HG03066 (cell line): Measurements from ENCODE around the gene TRIM44.
"Not testable (repeated sequence)": the region's sequence is repeated elsewhere in the genome, so short reads cannot be mapped to it uniquely, and the experiment has no call there.

Experiments
- ATAC-seq: cut with Tn5 transposase; IDR thresholded peaks from one replicate; pipeline ENCODE4 v1.9.1; 2021; ENCODE audit warnings: low read depth; ENCODE audit not compliant: unreplicated experiment

Gene TRIM44

DNA sequence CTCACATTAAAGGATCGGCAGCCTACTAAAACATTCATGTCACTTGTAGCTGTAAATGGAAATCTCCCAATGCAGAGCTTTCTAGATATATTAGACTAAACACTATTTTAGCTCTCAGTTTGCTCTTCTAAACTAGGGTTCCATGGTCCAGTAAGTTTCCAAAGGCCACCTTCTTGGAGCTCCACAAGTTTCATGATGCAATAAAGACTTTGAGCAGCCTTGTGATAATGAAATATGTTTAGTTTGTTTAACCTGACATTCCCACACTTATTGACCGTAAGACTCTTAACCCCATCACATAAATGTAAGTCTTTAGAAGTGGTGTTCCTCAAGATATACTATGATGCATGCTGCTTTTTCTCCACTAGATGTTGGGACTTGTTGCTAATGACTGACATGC lies 87.7 kb downstream of the TRIM44 start:
- no peak for ATAC-seq

DNA sequence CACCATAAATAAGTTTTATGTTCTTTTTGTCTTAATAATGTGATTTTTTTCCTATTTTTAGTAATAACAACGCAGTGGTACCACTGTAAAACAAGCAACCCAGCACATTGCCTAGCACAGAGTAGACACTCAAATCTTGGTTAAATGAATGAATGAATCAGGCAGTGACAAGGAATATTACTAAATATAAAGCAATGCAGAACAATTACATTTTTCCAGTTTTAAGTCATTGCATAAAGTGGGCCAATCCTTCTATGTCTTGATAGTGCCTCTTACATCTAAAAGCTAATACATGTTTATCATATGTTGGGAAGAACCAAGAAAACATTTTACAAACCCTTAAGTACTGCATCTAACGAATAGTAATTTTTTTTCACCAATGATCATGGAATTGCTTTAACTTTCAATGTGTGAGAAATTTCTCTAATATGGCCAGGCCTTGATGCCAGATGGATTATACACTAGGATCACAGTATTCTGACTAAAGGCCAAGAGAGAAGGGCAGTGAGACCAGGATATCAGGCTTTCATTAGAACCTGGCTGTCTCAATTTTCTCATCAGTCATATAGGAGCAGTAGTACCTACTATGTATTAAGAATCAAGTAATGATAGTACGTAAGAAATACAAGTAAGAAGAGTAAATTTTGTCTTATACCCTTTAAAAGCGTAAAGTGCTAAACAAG lies 88.5 kb downstream of the TRIM44 start:
- ATAC-seq, result no peak

DNA sequence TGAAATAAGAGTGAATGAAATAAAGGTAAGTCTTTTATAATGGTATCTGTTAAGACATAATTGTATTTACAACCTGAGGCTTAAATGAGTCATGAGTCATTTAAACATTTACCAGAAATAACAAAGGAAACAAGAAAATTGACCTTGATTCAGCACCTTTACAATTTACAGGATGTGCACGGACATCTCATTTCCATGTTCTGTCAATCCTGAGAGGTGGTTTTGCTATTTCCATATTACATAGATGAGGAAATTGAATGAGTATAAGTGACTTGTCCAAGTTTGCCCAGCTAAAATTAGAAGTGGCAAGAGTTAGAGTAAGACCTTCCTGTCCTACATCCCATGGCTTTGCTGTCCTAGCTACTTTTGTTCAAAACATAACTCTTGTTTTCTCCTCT lies 89.1 kb downstream of the TRIM44 start:
- no peak for ATAC-seq

DNA sequence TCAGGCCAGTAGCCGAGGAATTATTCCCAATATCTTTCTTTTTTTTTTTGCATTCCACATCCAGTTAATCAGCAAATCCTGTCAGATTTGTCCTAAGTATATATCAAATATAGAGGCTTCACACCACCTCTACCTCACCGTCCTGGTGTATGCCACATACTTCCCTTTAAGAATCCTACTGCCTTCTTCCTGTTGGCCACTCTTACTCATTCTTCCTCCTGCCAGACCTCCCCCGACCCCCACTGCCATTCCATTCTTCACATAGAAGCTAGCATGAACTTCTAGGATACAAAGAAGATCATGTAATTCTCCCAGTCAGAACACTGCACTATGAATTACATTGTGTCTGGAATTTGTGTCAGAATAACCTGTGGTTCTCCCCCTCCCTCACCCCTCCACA lies 89.5 kb downstream of the TRIM44 start:
- ATAC-seq, result no peak

DNA sequence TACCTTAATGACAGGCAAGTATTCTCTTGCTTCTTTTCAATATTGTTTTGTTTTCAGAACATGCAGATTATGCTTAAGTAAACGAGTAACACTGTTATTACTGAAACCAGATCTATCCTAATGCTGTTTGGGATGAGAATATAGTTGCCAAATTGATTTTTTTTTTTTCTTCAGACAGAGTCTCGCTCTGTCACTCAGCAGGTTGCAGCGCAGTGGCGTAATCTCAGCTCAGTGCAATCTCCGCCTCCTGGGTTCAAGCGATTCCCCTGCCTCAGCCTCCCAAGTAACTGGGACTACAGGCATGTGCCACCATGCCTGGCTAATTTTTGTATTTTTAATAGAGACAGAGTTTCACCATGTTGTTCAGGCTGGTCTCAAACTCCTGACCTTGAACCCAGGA lies 91.0 kb downstream of the TRIM44 start:
- ATAC-seq, result not testable (repeated sequence)

DNA sequence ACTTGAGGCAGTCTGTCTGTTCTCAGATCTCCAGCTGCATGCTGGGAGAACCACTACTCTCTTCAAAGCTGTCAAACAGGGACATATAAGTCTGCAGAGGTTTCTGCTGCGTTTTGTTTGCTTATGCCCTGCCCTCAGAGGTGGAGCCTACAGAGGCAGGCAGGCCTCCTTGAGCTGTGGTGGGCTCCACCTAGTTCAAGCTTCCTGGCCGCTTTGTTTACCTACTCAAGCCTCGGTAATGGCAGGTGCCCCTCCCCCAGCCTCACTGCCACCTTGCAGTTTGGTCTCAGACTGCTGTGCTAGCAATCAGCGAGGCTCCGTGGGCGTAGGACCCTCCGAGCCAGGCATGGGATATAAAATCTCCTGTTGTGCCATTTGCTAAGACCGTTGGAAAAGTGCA lies 97.4 kb downstream of the TRIM44 start:
- not testable (repeated sequence) for ATAC-seq

DNA sequence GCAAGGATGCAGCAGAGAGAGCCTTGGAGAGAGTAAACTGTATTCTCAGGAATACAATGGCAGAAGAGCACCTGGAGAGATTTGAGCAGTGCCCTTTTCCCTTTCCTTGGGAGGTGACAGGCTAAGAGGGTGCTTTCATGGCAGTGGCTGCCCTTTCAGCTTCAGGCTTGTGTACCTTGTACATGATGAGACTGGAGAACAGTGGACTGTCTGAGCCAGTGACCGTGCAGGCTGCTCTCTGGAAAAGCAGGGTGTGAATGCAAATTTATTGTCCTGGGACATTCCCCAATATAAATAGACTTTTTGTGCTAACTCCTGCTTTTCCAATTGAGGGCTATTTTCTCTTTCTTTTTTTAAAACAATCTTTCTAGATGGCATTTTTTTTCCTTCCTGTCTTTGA lies 99.3 kb downstream of the TRIM44 start:
- no peak for ATAC-seq

DNA sequence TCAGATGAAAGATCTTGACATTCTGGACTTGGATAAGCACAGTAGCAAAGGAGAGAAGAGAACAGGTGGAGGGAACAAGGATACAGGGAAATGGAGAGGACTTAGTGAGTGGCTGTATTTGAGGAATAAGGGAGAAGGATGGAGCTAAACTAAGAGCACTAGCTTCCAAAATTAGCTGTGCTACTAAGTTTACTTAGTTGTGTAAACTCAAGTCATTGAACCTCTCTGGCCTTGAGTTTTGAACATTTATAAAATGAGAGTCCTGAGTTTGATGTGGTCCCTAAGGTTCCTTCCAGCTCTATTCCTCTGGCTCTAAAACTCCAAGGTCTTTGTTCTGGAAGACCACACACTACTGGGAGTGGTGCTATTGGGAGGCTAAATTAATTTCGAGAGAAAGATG lies 100.7 kb downstream of the TRIM44 start:
- no peak for ATAC-seq

DNA sequence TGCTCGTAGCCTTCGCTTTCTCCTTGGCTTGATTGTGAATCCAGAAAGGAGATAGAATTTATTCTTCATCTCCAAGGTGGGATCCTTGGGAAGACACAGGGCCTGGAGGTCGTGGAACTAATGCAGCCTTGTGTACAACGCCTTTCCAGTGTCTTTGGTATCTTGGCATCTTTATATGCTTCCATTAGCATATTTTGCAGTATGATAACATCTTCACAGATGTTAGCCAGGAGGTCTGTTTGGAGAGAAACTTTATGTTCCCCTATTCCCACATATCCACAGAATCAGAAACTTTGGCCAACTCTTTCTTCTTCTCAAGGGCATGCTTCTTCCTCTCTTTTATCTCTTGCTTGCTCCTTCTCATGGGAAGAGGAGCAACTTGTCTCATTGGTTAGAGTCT lies 101.2 kb downstream of the TRIM44 start:
- ATAC-seq, result no peak

DNA sequence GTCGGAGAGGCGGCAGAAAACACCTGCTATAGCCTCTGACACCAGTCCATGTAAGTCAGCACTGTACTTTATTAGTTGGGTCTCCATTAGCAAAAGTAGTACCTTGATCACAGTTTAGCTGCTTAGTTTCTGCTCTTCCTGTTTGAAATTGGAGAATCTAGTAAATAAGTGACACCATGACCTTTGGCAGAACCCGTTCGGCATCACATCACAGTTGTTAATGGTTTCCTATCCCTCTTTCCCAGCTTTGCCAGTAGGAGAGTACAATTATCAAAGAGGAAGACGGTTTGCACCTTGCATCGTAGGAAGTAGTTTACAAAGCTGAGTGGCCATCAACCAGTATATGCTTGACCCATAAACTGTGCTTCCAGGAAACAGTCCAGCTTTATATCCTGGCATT lies 101.8 kb downstream of the TRIM44 start:
- no peak for ATAC-seq

DNA sequence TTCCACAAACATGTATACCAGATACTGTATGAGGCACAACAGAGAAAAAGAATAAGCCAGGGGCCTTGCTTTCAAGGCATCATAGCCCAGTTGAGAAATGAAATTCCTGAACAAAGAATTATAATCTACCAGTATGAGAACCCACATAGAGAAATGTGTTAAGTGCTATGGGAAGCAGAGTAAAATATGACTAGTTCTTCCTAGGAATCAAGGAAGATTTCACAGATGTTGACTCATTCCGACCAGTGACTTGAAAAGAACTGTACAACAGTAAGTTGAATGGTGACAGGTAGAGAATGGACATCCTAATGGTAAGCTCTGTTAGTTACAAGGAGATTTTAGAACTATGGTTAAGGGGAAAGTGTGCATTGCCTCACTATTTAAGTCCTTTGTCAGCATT lies 102.6 kb downstream of the TRIM44 start:
- ATAC-seq, result no peak

DNA sequence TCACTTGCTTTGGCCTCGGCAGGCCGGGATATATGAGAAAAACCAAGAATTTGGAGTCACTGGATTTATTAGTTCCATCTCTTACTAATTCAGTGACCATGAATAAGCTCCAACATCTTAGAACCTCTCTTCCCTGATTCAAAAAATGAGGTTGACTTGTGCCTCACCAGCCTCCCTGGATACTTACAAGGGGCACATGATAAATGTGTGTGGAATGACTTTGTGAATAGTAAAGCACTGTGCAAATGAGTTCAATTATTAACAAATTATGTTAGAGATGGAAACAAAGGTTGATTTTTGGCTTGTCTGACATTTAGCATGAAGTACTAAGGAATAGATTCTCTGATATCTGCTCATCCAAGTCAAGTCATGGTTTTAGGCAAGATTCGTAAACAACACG lies 104.1 kb downstream of the TRIM44 start:
- no peak for ATAC-seq

DNA sequence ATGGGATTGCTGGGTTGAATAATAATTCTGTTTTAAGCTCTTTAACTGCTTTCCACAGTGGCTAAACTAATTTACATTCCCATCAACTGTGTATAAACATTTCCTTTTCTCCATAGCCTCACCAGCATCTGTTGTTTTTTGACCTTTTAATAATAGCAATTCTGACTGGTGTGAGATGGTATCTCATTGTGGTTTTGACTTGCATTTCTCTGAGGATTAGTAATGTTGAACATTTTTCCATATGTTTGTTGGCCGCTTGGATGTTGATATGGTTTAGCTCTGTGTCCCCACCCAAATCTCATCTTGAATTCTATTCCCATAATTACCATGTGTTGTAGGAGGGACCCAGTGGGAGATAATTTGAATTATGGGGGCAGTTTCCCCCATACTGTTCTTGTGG lies 107.8 kb downstream of the TRIM44 start:
- ATAC-seq, result not testable (repeated sequence)

DNA sequence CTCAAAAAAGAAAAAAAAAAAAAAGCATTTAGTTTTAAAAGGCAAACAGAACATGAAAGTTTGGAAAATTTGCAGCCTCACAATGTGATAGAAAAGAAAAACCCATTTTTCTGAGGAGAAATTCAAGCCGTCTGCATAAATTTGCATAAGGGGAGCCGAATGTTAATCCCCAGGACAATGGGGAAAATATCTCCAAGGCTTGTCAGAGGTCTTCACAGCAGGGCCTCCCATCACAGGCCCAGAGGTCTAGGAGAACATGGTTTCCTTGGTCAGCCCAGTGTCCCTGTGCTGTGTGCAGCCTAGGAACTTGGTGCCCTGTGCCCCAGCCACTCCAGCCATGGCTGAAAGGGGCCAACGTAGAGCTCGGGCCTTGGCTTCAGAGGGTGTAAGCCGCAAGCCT lies 109.1 kb downstream of the TRIM44 start:
- no peak for ATAC-seq

DNA sequence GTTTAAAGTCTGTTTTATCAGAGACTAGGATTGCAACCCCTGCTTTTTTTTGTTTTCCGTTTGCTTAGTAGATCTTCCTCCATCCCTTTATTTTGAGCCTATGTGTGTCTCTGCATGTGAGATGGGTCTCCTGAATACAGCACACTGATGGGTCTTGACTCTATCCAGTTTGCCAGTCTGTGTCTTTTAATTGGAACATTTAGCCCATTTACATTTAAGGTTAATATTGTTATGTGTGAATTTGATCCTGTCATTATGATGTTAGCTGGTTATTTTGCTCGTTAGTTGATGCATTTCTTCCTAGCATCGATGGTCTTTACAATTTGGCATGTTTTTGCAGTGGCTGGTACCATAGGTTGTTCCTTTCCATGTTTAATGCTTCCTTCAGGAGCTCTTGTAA lies 114.7 kb downstream of the TRIM44 start:
- not testable (repeated sequence) for ATAC-seq

DNA sequence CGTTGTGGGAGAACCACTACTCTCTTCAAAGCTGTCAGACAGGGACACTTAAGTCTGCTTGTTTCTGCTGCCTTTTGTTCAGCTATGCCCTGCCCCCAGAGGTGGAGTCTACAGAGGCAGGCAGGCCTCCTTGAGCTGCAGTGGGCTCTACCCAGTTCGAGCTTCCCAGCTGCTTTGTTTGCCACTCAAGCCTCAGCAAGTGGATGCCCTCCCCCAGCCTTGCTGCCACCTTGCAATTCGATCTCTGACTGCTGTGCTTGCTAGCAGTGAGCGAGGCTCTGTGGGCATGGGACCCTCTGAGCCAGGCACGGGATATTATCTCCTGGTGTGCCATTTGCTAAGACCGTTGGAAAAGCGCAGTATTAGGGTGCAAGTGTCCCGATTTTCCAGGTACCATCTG lies 116.4 kb downstream of the TRIM44 start:
- ATAC-seq, result not testable (repeated sequence)

DNA sequence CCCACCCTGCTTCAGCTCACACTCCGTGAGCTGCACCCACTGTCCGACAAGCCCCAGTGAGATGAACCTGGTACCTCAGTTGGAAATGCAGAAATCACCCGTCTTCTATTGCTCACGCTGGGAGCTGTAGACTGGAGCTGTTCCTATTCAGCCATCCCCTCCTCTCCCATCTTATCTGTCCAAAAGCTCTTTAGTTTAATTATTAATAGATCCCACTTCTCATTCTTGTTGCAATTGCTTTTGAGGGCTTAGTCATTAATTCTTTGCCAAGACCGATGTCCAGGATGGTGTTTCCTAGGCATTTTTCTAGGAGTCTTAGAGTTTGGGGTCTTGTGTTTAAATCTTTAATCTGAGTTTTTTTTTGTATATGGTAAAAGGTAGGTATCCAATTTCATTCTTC lies 116.8 kb downstream of the TRIM44 start:
- no peak for ATAC-seq

DNA sequence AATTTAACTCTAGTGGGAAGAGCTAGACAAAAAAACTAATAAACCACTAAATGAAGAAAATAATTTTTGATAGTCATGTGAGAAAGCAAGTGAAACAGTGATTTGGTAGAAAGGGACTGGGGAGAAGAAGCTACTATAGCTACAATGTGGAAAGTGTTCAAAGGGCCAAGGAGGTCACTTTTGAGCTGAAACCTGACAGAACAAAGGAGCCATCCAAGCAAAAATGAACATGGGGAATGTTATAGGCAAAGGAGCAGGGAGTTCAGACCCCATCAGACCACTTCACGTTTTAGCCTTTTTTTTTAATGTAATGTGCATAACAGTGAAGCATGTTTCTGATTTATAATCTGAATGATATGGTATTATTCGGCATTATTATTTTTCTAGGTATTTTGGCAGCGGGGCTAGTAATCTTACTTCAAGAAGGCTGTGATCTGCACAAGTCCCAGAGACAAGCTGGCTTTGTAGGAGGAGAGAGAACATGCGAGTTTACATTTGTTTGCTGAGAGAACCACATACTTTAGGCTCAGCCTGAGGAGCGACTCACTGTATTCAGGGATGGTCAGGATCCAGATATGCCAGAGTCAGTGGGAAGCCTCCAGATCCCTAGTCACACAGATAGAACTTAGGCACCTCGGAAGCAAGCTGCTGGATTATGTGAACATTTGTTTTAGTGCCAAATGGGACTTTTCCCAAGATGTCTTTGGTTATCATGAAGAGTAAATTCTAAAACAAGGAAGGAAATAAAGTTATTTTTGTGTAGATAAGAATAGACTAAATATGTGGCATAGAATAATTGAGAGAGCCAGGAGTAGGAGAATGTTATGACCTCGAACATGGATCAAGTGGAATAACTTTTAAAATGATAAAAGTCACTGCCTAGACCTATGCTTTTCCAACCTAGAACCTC lies 118.6 kb downstream of the TRIM44 start:
- no peak for ATAC-seq

DNA sequence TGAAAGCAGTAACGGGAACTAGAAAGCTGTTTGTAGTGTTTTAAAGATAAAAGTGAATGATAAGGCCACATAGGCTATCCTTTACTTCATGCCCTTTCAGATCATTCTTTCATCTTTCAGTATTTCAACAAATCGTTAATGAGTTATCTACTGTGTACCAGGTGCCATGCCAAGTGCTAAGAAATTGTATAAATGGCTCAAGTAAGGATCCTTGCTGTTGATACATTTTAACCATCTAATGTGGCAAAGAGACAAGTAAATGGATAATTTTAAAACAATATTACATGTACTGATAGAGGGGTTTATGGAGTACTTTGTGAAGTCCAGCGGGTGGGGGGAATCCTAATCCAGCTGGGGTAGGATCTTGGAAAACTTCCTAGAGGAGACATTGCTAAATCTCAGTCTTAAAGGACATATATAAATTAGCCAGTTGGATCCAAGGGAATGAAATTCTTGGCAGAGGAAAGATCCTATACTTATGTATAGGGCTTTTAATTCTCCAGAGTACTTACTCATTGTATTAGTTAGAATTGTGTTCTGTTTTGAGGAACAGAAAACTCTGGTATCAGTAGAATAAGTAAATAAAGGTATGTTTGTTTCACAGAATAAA lies 119.4 kb downstream of the TRIM44 start:
- ATAC-seq, result no peak

DNA sequence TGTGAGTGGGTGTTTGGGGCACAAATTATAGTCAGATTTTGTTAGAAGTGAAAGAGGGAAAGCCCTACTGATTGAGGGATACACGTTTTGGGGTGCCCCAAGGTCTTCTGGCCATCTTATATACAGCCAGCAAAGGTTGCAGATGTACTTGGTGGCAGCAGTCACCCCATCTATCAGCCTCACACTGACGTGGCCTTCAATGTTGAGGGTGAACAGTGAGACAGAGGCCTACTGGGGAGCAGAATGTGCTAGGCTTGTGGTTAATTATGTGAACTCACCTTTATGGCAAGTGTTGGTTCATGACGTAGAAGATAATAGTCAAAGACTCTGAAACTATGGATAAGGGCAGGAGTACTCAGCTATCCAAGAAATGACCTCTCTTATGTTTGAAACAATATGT lies 121.2 kb downstream of the TRIM44 start:
- ATAC-seq, result no peak

DNA sequence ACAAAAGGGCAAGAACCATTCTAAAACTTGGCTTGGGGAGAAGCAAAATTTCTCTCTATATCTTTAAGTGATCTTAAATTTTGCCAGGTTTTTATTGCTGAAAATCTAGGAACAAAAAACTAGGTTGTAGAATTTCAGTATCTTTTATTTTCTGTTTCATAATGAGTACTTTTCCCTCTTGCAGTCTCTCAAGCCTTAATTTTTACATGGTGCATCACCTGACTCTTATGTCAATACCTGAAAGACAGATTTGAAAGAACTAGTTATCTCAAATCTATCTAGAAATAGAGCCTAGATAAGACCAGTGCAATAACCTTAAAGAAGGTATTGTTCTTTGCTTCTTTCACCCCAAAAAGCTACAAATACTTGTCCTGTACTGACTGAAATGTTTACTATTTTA lies 122.1 kb downstream of the TRIM44 start:
- no peak for ATAC-seq
